ENCODE data around the gene ANKRD2.
"Not testable (repeated sequence)": the region's sequence is repeated elsewhere in the genome, so short reads cannot be mapped to it uniquely, and the experiment has no call there.

ANKRD2 gene

DNA sequence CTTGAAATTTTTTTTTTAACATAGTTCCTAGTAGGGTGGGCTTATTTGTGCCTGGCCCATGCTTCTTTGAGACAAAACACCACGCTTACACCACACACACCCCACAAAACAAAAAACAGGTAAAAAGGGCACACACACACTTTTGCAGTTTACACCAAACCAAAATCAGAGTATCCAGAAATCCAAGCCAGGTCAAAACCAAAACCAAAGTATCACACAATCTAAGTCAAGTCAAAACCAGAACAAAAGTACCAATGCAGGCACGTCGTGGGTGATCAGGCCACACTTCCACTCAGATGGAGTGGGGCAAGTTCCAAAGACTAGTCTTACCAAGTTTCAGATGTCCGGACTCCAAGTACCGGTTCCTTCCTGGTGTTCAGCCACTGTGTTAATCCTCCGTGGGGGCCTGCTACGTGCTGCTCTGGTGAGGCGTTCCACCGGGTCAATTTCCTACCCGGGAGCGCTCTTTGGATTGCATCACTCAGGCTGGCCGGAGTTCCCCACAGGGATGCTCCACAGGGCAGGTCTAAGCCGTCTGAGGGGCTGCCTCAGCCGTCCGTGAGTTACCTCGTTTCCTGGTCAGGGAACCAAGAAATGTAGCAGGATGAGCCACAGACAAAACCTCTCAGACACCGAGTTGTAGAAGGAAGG, 11.7 kb upstream of the ANKRD2 start:
- H3K4me3 ChIP-seq (ENCODE audit: insufficient read depth, low read length, poor library complexity, severe bottlenecking); H4K20me1 ChIP-seq (ENCODE audit: low read depth, low read length); H2AFZ ChIP-seq (ENCODE audit: low read depth, low read length, severe bottlenecking); H3K27ac ChIP-seq (ENCODE audit: low read depth, low read length); H3K36me3 ChIP-seq (ENCODE audit: low read length); H3K79me2 ChIP-seq (ENCODE audit: insufficient read depth, low read length); H3K9me2 ChIP-seq (replicated peaks; ENCODE audit: insufficient read depth, low read length); H3K9me3 ChIP-seq (ENCODE audit: insufficient read depth, low read length); H3K27me3 ChIP-seq (ENCODE audit: low read length); H3K9ac ChIP-seq (ENCODE audit: low read length); H3K4me2 ChIP-seq (ENCODE audit: low read depth, low read length, poor library complexity, severe bottlenecking); H3F3A ChIP-seq (ENCODE audit: insufficient read depth): not testable (repeated sequence)

DNA sequence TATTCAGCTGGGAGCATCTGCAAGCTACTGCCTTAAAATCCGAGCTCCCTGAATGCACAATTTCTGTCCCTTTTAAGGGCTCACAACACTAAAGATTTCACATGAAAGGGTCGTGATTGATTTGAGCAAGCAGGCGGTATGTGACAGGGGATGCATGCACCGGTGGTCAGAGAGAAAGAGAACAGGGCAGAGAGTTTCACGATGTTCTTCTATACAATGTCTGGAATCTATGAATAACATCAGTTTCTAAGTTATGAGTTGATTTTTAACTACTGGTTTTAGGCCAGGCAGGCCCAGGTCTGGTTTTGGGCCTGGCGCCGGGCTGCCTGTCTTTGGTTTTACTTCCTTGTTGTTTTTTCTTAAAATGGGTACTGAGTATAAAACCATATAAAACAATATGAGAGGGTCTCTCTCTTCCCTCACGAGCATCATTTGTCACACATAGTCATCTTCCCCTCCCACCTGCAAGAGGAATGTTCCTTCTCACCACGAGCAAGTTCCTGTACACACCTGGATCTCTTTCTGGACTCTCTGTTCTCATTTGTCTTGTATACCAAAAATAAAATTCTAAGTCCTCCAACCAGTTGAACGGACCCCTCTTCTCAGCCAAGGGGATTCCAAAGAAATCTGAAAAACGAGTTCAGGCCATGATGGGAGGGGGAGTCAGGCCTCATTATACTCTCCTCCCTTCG, 11.0 kb upstream of the ANKRD2 start:
- not testable (repeated sequence) for H4K20me1 ChIP-seq (ENCODE audit: low read depth, low read length); H3K9me3 ChIP-seq (ENCODE audit: insufficient read depth, low read length); H3K9ac ChIP-seq (ENCODE audit: low read length); H3K4me2 ChIP-seq (ENCODE audit: low read depth, low read length, poor library complexity, severe bottlenecking); H2AFZ ChIP-seq (ENCODE audit: low read depth, low read length, severe bottlenecking); H3K9me2 ChIP-seq (replicated peaks; ENCODE audit: insufficient read depth, low read length); H3K4me3 ChIP-seq (ENCODE audit: insufficient read depth, low read length, poor library complexity, severe bottlenecking); H3K36me3 ChIP-seq (ENCODE audit: low read length); H3K79me2 ChIP-seq (ENCODE audit: insufficient read depth, low read length); H3F3A ChIP-seq (ENCODE audit: insufficient read depth); H3K27me3 ChIP-seq (ENCODE audit: low read length); H3K27ac ChIP-seq (ENCODE audit: low read depth, low read length)

DNA sequence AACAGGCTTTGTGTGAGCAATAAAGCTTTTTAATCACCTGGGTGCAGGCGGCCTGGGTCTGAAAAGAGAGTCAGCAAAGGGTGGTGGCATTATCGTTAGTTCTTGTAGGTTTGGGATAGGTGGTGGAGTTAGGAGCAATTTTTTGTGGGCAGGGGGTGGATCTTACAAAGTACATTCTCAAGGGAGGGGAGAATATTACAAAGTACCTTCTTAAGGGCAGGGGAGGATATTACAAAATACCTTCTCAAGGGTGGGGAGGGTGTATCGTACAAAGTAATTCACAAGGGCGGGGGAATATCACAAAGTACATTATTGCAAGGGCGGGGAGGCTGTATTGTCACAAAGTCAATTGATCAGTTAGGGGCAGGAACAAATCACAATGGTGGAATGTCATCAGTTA, 10.2 kb upstream of the ANKRD2 start:
- H3K9ac ChIP-seq (ENCODE audit: low read length); H3K36me3 ChIP-seq (ENCODE audit: low read length); H3K4me3 ChIP-seq (ENCODE audit: insufficient read depth, low read length, poor library complexity, severe bottlenecking); H4K20me1 ChIP-seq (ENCODE audit: low read depth, low read length); H3K4me2 ChIP-seq (ENCODE audit: low read depth, low read length, poor library complexity, severe bottlenecking); H3K9me3 ChIP-seq (ENCODE audit: insufficient read depth, low read length); H3K9me2 ChIP-seq (replicated peaks; ENCODE audit: insufficient read depth, low read length); H3K27ac ChIP-seq (ENCODE audit: low read depth, low read length); H3F3A ChIP-seq (ENCODE audit: insufficient read depth); H3K79me2 ChIP-seq (ENCODE audit: insufficient read depth, low read length); H2AFZ ChIP-seq (ENCODE audit: low read depth, low read length, severe bottlenecking); H3K27me3 ChIP-seq (ENCODE audit: low read length): not testable (repeated sequence)

DNA sequence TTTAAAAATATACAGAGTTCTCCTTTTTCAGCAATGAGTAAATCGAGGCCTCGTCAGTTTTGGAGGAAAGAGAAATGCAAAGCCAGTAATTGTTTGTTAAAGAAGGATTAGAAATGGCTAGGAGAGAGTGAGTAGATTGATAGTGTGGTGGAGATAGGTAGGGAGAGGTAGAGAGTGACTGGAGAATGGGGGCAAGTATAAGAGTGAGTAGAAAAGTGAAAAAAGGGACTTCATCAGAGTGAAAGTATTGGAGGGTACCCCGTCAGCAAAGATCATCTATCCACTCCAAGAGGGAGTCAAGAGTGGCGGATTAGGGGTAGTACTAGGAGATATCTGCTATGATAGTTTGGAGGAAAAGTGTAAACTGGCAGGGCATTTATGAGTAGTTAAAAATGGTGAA, 9.2 kb upstream of the ANKRD2 start:
- no peaks in the 10 kb centered on the region for H3K9me3 ChIP-seq (ENCODE audit: insufficient read depth, low read length)
- H3K79me2 ChIP-seq (ENCODE audit: insufficient read depth, low read length) = no peaks in the 10 kb centered on the region
- H3K4me2 ChIP-seq (ENCODE audit: low read depth, low read length, poor library complexity, severe bottlenecking) = no peak overlapping the region
- no peak overlapping the region for H3K9ac ChIP-seq (ENCODE audit: low read length)
- H3K36me3 ChIP-seq (ENCODE audit: low read length) = no peaks in the 10 kb centered on the region
- H3K9me2 ChIP-seq (replicated peaks; ENCODE audit: insufficient read depth, low read length) = no peaks in the 10 kb centered on the region
- no peaks in the 10 kb centered on the region for H3F3A ChIP-seq (ENCODE audit: insufficient read depth)
- TF ChIP-seq, protein P1, sequence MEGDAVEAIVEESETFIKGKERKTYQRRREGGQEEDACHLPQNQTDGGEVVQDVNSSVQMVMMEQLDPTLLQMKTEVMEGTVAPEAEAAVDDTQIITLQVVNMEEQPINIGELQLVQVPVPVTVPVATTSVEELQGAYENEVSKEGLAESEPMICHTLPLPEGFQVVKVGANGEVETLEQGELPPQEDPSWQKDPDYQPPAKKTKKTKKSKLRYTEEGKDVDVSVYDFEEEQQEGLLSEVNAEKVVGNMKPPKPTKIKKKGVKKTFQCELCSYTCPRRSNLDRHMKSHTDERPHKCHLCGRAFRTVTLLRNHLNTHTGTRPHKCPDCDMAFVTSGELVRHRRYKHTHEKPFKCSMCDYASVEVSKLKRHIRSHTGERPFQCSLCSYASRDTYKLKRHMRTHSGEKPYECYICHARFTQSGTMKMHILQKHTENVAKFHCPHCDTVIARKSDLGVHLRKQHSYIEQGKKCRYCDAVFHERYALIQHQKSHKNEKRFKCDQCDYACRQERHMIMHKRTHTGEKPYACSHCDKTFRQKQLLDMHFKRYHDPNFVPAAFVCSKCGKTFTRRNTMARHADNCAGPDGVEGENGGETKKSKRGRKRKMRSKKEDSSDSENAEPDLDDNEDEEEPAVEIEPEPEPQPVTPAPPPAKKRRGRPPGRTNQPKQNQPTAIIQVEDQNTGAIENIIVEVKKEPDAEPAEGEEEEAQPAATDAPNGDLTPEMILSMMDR (IDR thresholded peaks at IDR 0.05; ENCODE audit: insufficient read depth, low read length, poor library complexity, severe bottlenecking) = no peak
- TF ChIP-seq EZH2phosphoT487 (conservative IDR thresholded peaks at IDR 0.05; ENCODE audit: low read length) = no peak
- H2AFZ ChIP-seq (ENCODE audit: low read depth, low read length, severe bottlenecking) = no peak overlapping the region
- no peak overlapping the region for H3K4me3 ChIP-seq (ENCODE audit: insufficient read depth, low read length, poor library complexity, severe bottlenecking)
- H3K27me3 ChIP-seq (ENCODE audit: low read length) = no peaks in the 10 kb centered on the region
- H4K20me1 ChIP-seq (ENCODE audit: low read depth, low read length) = no peaks in the 10 kb centered on the region
- H3K27ac ChIP-seq (ENCODE audit: low read depth, low read length) = no peak overlapping the region

DNA sequence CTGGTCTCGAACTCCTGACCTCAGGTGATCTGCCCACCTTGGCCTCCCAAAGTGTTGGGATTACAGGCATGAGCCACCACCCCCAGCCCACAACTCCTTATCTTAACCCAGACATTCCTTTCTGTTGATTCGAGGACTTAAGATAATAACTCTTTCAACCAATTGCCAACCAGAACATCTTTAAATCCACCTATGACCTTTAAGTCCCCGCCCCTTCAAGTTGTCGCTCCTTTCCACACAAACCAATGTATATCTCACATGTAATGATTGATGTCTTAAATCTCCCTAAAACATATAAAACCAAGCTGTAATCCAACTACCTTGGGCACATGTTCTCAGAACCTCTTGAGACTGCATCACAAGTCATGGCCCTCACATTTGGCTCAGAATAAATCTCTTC, 7.8 kb upstream of the ANKRD2 start:
- no peaks in the 10 kb centered on the region for H3K9me3 ChIP-seq (ENCODE audit: insufficient read depth, low read length)
- no peaks in the 10 kb centered on the region for H4K20me1 ChIP-seq (ENCODE audit: low read depth, low read length)
- H2AFZ ChIP-seq (ENCODE audit: low read depth, low read length, severe bottlenecking) = no peak overlapping the region
- H3K4me3 ChIP-seq (ENCODE audit: insufficient read depth, low read length, poor library complexity, severe bottlenecking) = no peak overlapping the region
- no peak overlapping the region for H3K27ac ChIP-seq (ENCODE audit: low read depth, low read length)
- H3K9me2 ChIP-seq (replicated peaks; ENCODE audit: insufficient read depth, low read length) = no peaks in the 10 kb centered on the region
- no peak overlapping the region for H3K9ac ChIP-seq (ENCODE audit: low read length)
- H3K36me3 ChIP-seq (ENCODE audit: low read length) = no peaks in the 10 kb centered on the region
- H3K27me3 ChIP-seq (ENCODE audit: low read length) = no peaks in the 10 kb centered on the region
- H3K79me2 ChIP-seq (ENCODE audit: insufficient read depth, low read length) = no peaks in the 10 kb centered on the region
- H3K4me2 ChIP-seq (ENCODE audit: low read depth, low read length, poor library complexity, severe bottlenecking) = no peak overlapping the region
- TF ChIP-seq, protein P1 (IDR thresholded peaks at IDR 0.05; ENCODE audit: insufficient read depth, low read length, poor library complexity, severe bottlenecking) = no peak
- no peak for TF ChIP-seq EZH2phosphoT487 (conservative IDR thresholded peaks at IDR 0.05; ENCODE audit: low read length)
- H3F3A ChIP-seq (ENCODE audit: insufficient read depth) = no peaks in the 10 kb centered on the region

Data from SU-DHL-6 (cell line).